MCF 10A (cell line): ENCODE measurements around the gene UVSSA. TPM values are rescaled to one million over a fixed set of nuclear protein-coding genes. Genes with fewer than 3 reads are reported as not detected.

Experiments used
- BruUV-seq: library from RNA; stranded (reverse); fragments of 400-500 nt; replicated peaks from 2 replicates; lab custom pipeline; 2021; lab: Mats Ljungman, UMichigan
- CTCF ChIA-PET: fragments of 300-600 bp; sonication (Branson Sonifier 250); formaldehyde crosslinking; extraction: SDS; loops from one replicate; lab custom pipeline; 2021; ENCODE audit warnings: antibody characterized with exemption, inconsistent platforms; lab: Yijun Ruan, JAX
- POLR2A ChIA-PET: fragments of 300-600, 350-650 bp; sonication (Branson Sonifier 250); formaldehyde crosslinking; extraction: SDS; loops from one replicate; lab custom pipeline; 2020; ENCODE audit warnings: antibody characterized with exemption, inconsistent platforms; lab: Yijun Ruan, JAX
- DNase-seq: peaks from one replicate; pipeline ENCODE4 v3.0.0-alpha.2; 2018; ENCODE audit not compliant: unreplicated experiment
- H3K27ac Mint-ChIP-seq: one replicate; pipeline ENCODE4 v1.8.0; 2022; ENCODE audit warnings: mild to moderate bottlenecking, low read depth, mixed read lengths; ENCODE audit not compliant: unreplicated experiment
- H3K27me3 Mint-ChIP-seq: one replicate; pipeline ENCODE4 v1.8.0; 2022; ENCODE audit warnings: mixed read lengths; ENCODE audit not compliant: insufficient read depth, unreplicated experiment
- H3K36me3 Mint-ChIP-seq: one replicate; pipeline ENCODE4 v1.8.0; 2022; ENCODE audit warnings: mild to moderate bottlenecking, moderate library complexity, mixed read lengths; ENCODE audit not compliant: insufficient read depth, unreplicated experiment
- H3K4me1 Mint-ChIP-seq: one replicate; pipeline ENCODE4 v1.8.0; 2022; ENCODE audit warnings: mixed read lengths; ENCODE audit not compliant: insufficient read depth, unreplicated experiment
- H3K4me3 Mint-ChIP-seq: one replicate; pipeline ENCODE4 v1.8.0; 2022; ENCODE audit warnings: mild to moderate bottlenecking, moderate library complexity, mixed read lengths; ENCODE audit not compliant: unreplicated experiment
- H3K9me3 Mint-ChIP-seq: one replicate; pipeline ENCODE4 v1.8.0; 2022; ENCODE audit warnings: mixed read lengths; ENCODE audit not compliant: unreplicated experiment
- CTCF ChIP-seq: fragments of 200-600 bp; IDR thresholded peaks from one replicate; pipeline ENCODE4 v1.8.0; 2022; ENCODE audit warnings: antibody characterized with exemption, mild to moderate bottlenecking; ENCODE audit not compliant: unreplicated experiment
- intact Hi-C: fragments of 100-400 bp; cut with micrococcal nuclease; formaldehyde crosslinking; loops from 2 replicates; pipeline ENCODE4 v1.14.1; 2022
- total RNA-seq: library from RNA; stranded (reverse); gene quantifications from 2 replicates; pipeline ENCODE4 v1.2.3, GENCODE V29; 2022

UVSSA gene
- total RNA-seq, 1 experiment from 2014 or later = 43.6 TPM

GRCh38 chr4:1309261-1310010 lies 37.6 kb upstream of the UVSSA start:
- intact Hi-C loops = no loop called here
- peaks cover 62% of the 10 kb centered on the region for H3K36me3 Mint-ChIP-seq
- ChIA-PET CTCF (interaction anchor here (1.1 kb wide), 1 partner anchor 47 kb away, joined by 3 read pairs; no protein-coding TSS in a partner anchor), POLR2A (interaction anchor here (0.6 to 2.7 kb wide), 3 partner anchors 9 to 25 kb away, joined by 3 to 13 read pairs (median 6); no protein-coding TSS in a partner anchor)
- H3K4me1 Mint-ChIP-seq = peaks cover 21% of the 10 kb centered on the region
- H3K4me3 Mint-ChIP-seq = peak overlapping the region; percentile 70
- no peak for TF ChIP-seq CTCF
- no peaks in the 10 kb centered on the region for H3K27me3 Mint-ChIP-seq
- peak; percentile 54 for DNase-seq
- H3K27ac Mint-ChIP-seq = peak overlapping the region; percentile 73
- no TSS peak for BruUV-seq
- no peaks in the 10 kb centered on the region for H3K9me3 Mint-ChIP-seq

- Mint-ChIP-seq H3K36me3 (peaks cover 68% of the 10 kb centered on the region), H3K4me3 (peak overlapping the region; percentile 70), H3K27me3 (no peaks in the 10 kb centered on the region), H3K9me3 (no peaks in the 10 kb centered on the region), H3K27ac (peak overlapping the region; percentile 73), H3K4me1 (peaks cover 14% of the 10 kb centered on the region)
- POLR2A ChIA-PET = interaction anchor here (1.4 to 2.7 kb wide), 2 partner anchors 10 to 19 kb away, joined by 6 to 13 read pairs; no protein-coding TSS in a partner anchor
- CTCF ChIA-PET = no interaction called here
- TF ChIP-seq CTCF = no peak
- DNase-seq = no peak
- BruUV-seq = no TSS peak
- intact Hi-C loops = no loop called here
Observed at GRCh38 chr4:1310031-1310795, 36.8 kb upstream of the UVSSA start.

GRCh38 chr4:1310796-1311631 lies 36.0 kb upstream of the UVSSA start:
- BruUV-seq = no TSS peak
- ChIA-PET CTCF (no interaction called here), POLR2A (interaction anchor here (1.4 to 2.7 kb wide), 2 partner anchors 11 to 18 kb away, joined by 6 to 13 read pairs; no protein-coding TSS in a partner anchor)
- Mint-ChIP-seq H3K27me3 (no peaks in the 10 kb centered on the region), H3K27ac (no peak overlapping the region), H3K4me3 (no peak overlapping the region), H3K4me1 (peaks cover 9% of the 10 kb centered on the region), H3K9me3 (no peaks in the 10 kb centered on the region), H3K36me3 (peaks cover 67% of the 10 kb centered on the region)
- no peak for TF ChIP-seq CTCF
- intact Hi-C loops = no loop called here
- DNase-seq = no peak
